Chondrocyte (in vitro differentiated cells): ENCODE measurements around the gene TMEM132D. TPM values are rescaled to one million over a fixed set of nuclear protein-coding genes. Genes with fewer than 3 reads are reported as not detected.

Experiments used
- DNase-seq: peaks from one replicate; pipeline ENCODE4 v3.0.0; 2021; ENCODE audit warnings: mixed read lengths, low spot score
- H3K27ac Mint-ChIP-seq: one replicate; pipeline ENCODE4 v1.8.0; 2021; ENCODE audit warnings: mild to moderate bottlenecking, moderate library complexity, mixed read lengths; ENCODE audit not compliant: unreplicated experiment
- H3K27me3 Mint-ChIP-seq: 2 replicates; pipeline ENCODE4 v1.8.0; 2021; ENCODE audit warnings: low read depth, mixed read lengths
- H3K36me3 Mint-ChIP-seq: 2 replicates; pipeline ENCODE4 v1.8.0; 2021; ENCODE audit warnings: low read depth, mixed read lengths
- H3K4me1 Mint-ChIP-seq: 2 replicates; pipeline ENCODE4 v1.8.0; 2021; ENCODE audit warnings: low read depth, mild to moderate bottlenecking, mixed read lengths
- H3K4me3 Mint-ChIP-seq: one replicate; pipeline ENCODE4 v1.8.0; 2021; ENCODE audit warnings: mild to moderate bottlenecking, moderate library complexity, mixed read lengths; ENCODE audit not compliant: unreplicated experiment
- H3K9me3 Mint-ChIP-seq: 2 replicates; pipeline ENCODE4 v1.8.0; 2021; ENCODE audit warnings: low read depth, mixed read lengths
- total RNA-seq: library from RNA; stranded (reverse); gene quantifications from 3 replicates; pipeline ENCODE4 v1.2.1, GENCODE V29; 2021
- TF ChIP-seq, protein P1 (sequence below): fragments of 200-600 bp; sonication (generic); IDR thresholded peaks from 2 replicates; pipeline ENCODE4 v1.5.0; 2021; ENCODE audit warnings: antibody characterized with exemption, mild to moderate bottlenecking, moderate library complexity

Gene TMEM132D
- total RNA-seq, 1 donor from 2014 or later: 3.1 TPM

DNA sequence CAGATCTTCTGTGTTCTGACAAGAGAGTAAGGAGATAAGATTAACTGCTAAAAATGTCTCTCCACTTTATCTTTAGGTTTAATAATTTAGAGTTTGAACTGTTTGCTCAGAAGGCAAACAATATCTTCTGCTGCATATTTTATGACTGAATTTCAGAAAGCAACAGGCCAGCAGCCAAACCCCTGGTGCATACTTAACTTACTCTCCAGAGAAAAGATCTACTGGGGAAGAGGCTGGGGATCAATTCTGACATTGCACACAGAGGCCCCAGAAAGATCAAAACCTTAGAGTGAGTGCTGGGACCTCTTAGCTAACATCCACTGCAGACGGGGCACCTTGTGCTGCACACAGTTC lies 518.2 kb downstream of the TMEM132D start:
- no peak for DNase-seq
- Mint-ChIP-seq H3K36me3 (no peaks in the 10 kb centered on the region), H3K27ac (no peak overlapping the region), H3K9me3 (no peaks in the 10 kb centered on the region), H3K27me3 (no peaks in the 10 kb centered on the region), H3K4me3 (no peak overlapping the region), H3K4me1 (no peaks in the 10 kb centered on the region)
- TF ChIP-seq, protein P1, sequence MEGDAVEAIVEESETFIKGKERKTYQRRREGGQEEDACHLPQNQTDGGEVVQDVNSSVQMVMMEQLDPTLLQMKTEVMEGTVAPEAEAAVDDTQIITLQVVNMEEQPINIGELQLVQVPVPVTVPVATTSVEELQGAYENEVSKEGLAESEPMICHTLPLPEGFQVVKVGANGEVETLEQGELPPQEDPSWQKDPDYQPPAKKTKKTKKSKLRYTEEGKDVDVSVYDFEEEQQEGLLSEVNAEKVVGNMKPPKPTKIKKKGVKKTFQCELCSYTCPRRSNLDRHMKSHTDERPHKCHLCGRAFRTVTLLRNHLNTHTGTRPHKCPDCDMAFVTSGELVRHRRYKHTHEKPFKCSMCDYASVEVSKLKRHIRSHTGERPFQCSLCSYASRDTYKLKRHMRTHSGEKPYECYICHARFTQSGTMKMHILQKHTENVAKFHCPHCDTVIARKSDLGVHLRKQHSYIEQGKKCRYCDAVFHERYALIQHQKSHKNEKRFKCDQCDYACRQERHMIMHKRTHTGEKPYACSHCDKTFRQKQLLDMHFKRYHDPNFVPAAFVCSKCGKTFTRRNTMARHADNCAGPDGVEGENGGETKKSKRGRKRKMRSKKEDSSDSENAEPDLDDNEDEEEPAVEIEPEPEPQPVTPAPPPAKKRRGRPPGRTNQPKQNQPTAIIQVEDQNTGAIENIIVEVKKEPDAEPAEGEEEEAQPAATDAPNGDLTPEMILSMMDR: no peak

DNA sequence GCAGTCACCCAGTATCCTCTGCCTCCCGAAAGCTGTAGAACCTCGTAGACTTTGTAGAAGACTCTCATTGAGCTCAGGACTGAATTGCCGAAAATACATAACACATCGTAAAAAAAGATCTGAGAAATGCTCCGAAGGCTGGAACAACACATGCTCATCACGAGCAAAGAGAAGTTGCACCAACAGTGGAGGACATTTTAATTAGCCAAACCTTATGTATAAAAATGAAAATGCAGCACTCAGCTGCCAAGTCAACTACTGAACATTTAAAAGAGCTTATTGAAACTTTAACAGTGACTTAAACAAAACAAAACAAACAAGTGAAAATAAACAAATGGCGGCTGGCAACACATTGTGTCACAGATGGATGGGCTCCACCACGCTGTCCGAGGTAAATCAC lies 519.9 kb downstream of the TMEM132D start:
- H3K9me3 Mint-ChIP-seq: peaks cover 2% of the 10 kb centered on the region

DNA sequence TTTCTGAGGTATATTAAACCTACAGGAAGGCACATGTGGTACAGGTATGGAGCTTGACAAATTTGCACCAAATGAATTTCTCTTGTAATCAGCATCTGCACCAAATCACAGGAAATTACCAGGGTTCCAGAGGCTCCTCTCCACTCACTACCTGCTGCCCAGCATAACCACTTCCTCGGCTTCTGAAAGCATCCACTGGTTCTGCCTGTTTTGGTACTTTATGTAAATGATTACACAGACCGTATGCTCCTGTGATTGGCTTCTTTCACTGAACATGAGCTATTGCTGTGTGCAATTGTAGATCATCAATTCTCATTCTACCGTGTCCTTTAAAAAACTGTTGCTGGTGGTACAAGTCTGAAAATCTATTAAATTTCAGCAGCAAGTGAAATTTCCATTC lies 522.1 kb downstream of the TMEM132D start:
- Mint-ChIP-seq H3K4me3 (no peak overlapping the region), H3K27ac (no peak overlapping the region), H3K36me3 (no peaks in the 10 kb centered on the region), H3K27me3 (no peaks in the 10 kb centered on the region), H3K4me1 (no peaks in the 10 kb centered on the region), H3K9me3 (peaks cover 13% of the 10 kb centered on the region)
- no peak for DNase-seq
- TF ChIP-seq, protein P1: no peak

More for the DNA sequence above, 519.9 kb downstream of the TMEM132D start:
- Mint-ChIP-seq H3K27me3 (no peaks in the 10 kb centered on the region), H3K36me3 (no peaks in the 10 kb centered on the region), H3K4me3 (no peak overlapping the region), H3K4me1 (no peaks in the 10 kb centered on the region), H3K27ac (no peak overlapping the region)
- TF ChIP-seq, protein P1: no peak
- DNase-seq: no peak

DNA sequence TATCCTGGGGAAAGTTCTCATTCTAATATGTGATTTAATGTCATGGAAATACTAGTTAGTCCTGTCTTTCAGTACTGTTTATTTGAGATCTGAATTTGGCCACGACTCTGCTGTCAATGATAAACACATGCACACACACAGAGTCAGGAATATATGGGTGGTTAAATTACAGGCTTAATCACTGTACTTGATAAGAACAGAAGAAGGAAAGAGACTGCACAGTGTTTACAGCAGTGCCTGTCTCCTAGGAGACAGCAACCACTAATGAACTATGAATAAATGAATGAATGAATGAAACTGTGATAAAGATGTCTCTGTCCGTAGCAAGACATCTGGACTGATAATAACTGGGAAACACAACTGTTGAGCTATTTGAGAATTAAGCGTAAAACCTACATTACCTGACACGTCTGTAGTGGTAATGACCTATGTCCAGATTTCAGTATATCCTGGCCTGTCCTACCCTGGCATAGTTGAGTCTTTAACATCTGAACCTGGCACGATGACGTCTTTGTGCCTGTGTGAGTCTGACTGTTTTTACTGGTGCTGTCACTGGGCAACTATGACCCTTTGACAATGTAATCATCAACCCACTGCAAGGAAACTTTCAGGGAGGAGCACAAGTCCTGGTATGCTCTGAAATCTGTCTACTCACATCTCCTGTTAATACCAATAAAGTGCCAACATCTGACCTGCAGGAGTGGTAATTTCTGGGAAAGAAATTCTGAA lies 524.6 kb downstream of the TMEM132D start:
- DNase-seq: no peak
- Mint-ChIP-seq H3K9me3 (peaks cover 18% of the 10 kb centered on the region), H3K27me3 (no peaks in the 10 kb centered on the region), H3K4me3 (no peak overlapping the region), H3K36me3 (no peaks in the 10 kb centered on the region), H3K27ac (no peak overlapping the region), H3K4me1 (no peaks in the 10 kb centered on the region)
- TF ChIP-seq, protein P1: no peak

DNA sequence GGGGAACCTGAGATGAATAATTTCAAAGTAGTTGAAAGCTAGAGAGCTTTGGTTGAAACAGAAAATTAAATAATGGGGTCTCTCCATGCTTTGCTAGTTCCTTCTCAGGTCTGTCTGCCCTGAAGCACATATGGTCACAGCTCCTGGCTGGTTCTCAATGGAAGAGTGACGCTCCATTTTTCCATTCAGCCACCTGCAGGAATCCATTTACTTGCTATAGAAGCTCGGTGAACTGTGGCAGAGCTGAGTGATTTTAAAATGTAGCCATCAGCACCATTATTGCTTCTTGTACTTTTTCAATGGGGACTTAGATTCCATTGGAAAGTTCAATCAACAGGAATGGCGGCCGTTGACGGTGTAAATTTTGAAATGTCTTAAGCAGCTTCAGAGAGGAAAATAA lies 525.3 kb downstream of the TMEM132D start:
- H3K36me3 Mint-ChIP-seq: no peaks in the 10 kb centered on the region
- TF ChIP-seq, protein P1: no peak
- H3K9me3 Mint-ChIP-seq: peaks cover 18% of the 10 kb centered on the region
- H3K27ac Mint-ChIP-seq: no peak overlapping the region
- no peaks in the 10 kb centered on the region for H3K4me1 Mint-ChIP-seq
- H3K27me3 Mint-ChIP-seq: no peaks in the 10 kb centered on the region
- DNase-seq: no peak
- no peak overlapping the region for H3K4me3 Mint-ChIP-seq
